RWPE2 (cell line): ENCODE results near the gene SPIRE2.

Source experiments
- ATAC-seq: fragments of 200-7000 bp; cut with Tn5 transposase; 3 replicates; pipeline ENCODE4 v1.9.1; 2021; ENCODE audit warnings: low read depth
- DNase-seq: peaks from one replicate; pipeline ENCODE4 v3.0.0-alpha.2; 2020; ENCODE audit warnings: low spot score
- H3K27ac ChIP-seq: fragments of 450-650 bp; 2 replicates; pipeline ENCODE4 v1.5.1; 2017; ENCODE audit warnings: mild to moderate bottlenecking; ENCODE audit not compliant: poor library complexity, severe bottlenecking
- H3K27me3 ChIP-seq: fragments of 250-450 bp; sonication (Bioruptor Pico); 2 replicates; pipeline ENCODE4 v1.5.1; 2021; ENCODE audit warnings: mild to moderate bottlenecking, moderate library complexity; ENCODE audit not compliant: insufficient read depth, poor library complexity, severe bottlenecking
- H3K36me3 ChIP-seq: fragments of 250-450 bp; sonication (Bioruptor Pico); 2 replicates; pipeline ENCODE4 v1.5.1; 2020; ENCODE audit warnings: low read depth, mild to moderate bottlenecking, moderate library complexity
- H3K4me1 ChIP-seq: fragments of 250-450 bp; sonication (Bioruptor Pico); 2 replicates; pipeline ENCODE4 v1.5.1; 2021; ENCODE audit warnings: mild to moderate bottlenecking, moderate library complexity; ENCODE audit not compliant: insufficient read depth, poor library complexity, severe bottlenecking
- H3K4me3 ChIP-seq: fragments of 250-450 bp; sonication (Bioruptor Pico); 2 replicates; pipeline ENCODE4 v1.5.1; 2021; ENCODE audit warnings: mild to moderate bottlenecking, moderate library complexity; ENCODE audit not compliant: severe bottlenecking
- H3K9me3 ChIP-seq: fragments of 250-450 bp; sonication (Bioruptor Pico); 2 replicates; pipeline ENCODE4 v1.5.1; 2021; ENCODE audit warnings: mild to moderate bottlenecking, moderate library complexity; ENCODE audit not compliant: severe bottlenecking
- CTCF ChIP-seq: fragments of 450-650 bp; IDR thresholded peaks from one replicate; pipeline ENCODE4 v1.5.1; 2017; ENCODE audit warnings: mild to moderate bottlenecking, moderate library complexity; ENCODE audit not compliant: poor library complexity, severe bottlenecking

Gene SPIRE2

GRCh38 chr16:89784406-89784805 lies 43.9 kb upstream of the SPIRE2 start:
- H3K4me3 ChIP-seq = no peak overlapping the region
- H3K9me3 ChIP-seq = no peaks in the 10 kb centered on the region
- no peak for ATAC-seq
- H3K27me3 ChIP-seq = no peaks in the 10 kb centered on the region
- H3K36me3 ChIP-seq = peaks cover 77% of the 10 kb centered on the region
- no peaks in the 10 kb centered on the region for H3K4me1 ChIP-seq
- no peak for DNase-seq
- TF ChIP-seq CTCF = no peak
- H3K27ac ChIP-seq = no peak overlapping the region

GRCh38 chr16:89785523-89786155 lies 42.6 kb upstream of the SPIRE2 start:
- TF ChIP-seq CTCF = no peak
- no peak for ATAC-seq
- no peaks in the 10 kb centered on the region for H3K9me3 ChIP-seq

GRCh38 chr16:89786474-89787364 lies 41.6 kb upstream of the SPIRE2 start:
- peaks cover 85% of the 10 kb centered on the region for H3K36me3 ChIP-seq

More at GRCh38 chr16:89785523-89786155, 42.6 kb upstream of the SPIRE2 start:
- no peaks in the 10 kb centered on the region for H3K4me1 ChIP-seq
- no peaks in the 10 kb centered on the region for H3K27me3 ChIP-seq
- DNase-seq = no peak
- H3K27ac ChIP-seq = no peak overlapping the region
- H3K36me3 ChIP-seq = peaks cover 78% of the 10 kb centered on the region
- no peak overlapping the region for H3K4me3 ChIP-seq

GRCh38 chr16:89787365-89787805 lies 40.9 kb upstream of the SPIRE2 start:
- DNase-seq = no peak
- no peak for ATAC-seq
- H3K4me3 ChIP-seq = no peak overlapping the region

More at GRCh38 chr16:89786474-89787364, 41.6 kb upstream of the SPIRE2 start:
- Histone ChIP-seq H3K27me3 (no peaks in the 10 kb centered on the region), H3K9me3 (no peaks in the 10 kb centered on the region), H3K4me3 (no peak overlapping the region), H3K4me1 (no peaks in the 10 kb centered on the region), H3K27ac (no peak overlapping the region)
- no peak for ATAC-seq
- no peak for TF ChIP-seq CTCF
- DNase-seq = no peak

More at GRCh38 chr16:89787365-89787805, 40.9 kb upstream of the SPIRE2 start:
- Histone ChIP-seq H3K36me3 (peaks cover 88% of the 10 kb centered on the region), H3K27me3 (no peaks in the 10 kb centered on the region), H3K4me1 (no peaks in the 10 kb centered on the region), H3K9me3 (no peaks in the 10 kb centered on the region), H3K27ac (no peak overlapping the region)
- no peak for TF ChIP-seq CTCF
